K562 (cell line): ENCODE data around the gene POMT2. TPM values are rescaled to one million over a fixed set of nuclear protein-coding genes. Genes with fewer than 3 reads are reported as not detected.

Experiments used
- ATAC-seq: fragments of 200-7000 bp; cut with Tn5 transposase; 3 replicates; pipeline ENCODE4 v1.9.1; 2020; ENCODE audit warnings: moderate library complexity
- BruUV-seq: library from RNA; stranded (reverse); fragments of 400-500 nt; replicated peaks from 2 replicates; lab custom pipeline; 2021; lab: Mats Ljungman, UMichigan
- CTCF ChIA-PET: fragments of 300-600 bp; formaldehyde crosslinking; extraction: SDS; loops from one replicate; lab custom pipeline; 2021; ENCODE audit warnings: low intra/inter-chr PET ratio; lab: Yijun Ruan, JAX
- POLR2A ChIA-PET: fragments of 300-600, 350-650 bp; sonication (Branson Sonifier 250); formaldehyde crosslinking; extraction: SDS; loops from one replicate; lab custom pipeline; 2021; ENCODE audit warnings: antibody characterized with exemption, inconsistent platforms; lab: Yijun Ruan, JAX
- DNase-seq, 4 experiments: peaks; one replicate each; pipeline versions ENCODE4 v3.0.0 to v3.0.0-alpha.2; 2011 to 2018; ENCODE audit warnings: low spot score in 3 of 4, mixed read lengths in 3 of 4; ENCODE audit errors: extremely low read depth in 1 of 4
- FAIRE-seq: peaks from 2 replicates; lab custom pipeline; 2011; peaks lifted over from hg19 to GRCh38; lab: Jason Lieb, UNC
- H2AFZ ChIP-seq: 2 replicates; pipeline ENCODE4 v1.6.0; 2011; ENCODE audit warnings: low read depth, low read length, control low read depth, inconsistent platforms
- H3K27ac ChIP-seq: fragments of 200-600 bp; 3 replicates; pipeline ENCODE4 v1.8.0; 2011; ENCODE audit warnings: low read depth, mild to moderate bottlenecking, control low read depth, inconsistent platforms, low read length, moderate library complexity, mixed read lengths; ENCODE audit errors: extremely low read depth
- H3K27me3 ChIP-seq, 2 experiments: fragments of 300-600 bp in 1 of 2; 2 replicates in 1 of 2; 3 replicates in 1 of 2; pipeline versions ENCODE4 v1.6.0 to v1.8.0; 2011; ENCODE audit warnings: inconsistent platforms in 2 of 2, low read length in 2 of 2, mild to moderate bottlenecking in 1 of 2, mixed read lengths in 1 of 2, moderate library complexity in 1 of 2; ENCODE audit not compliant: control insufficient read depth in 2 of 2, insufficient read depth in 2 of 2
- H3K36me3 ChIP-seq: fragments of 300-600 bp; 3 replicates; pipeline ENCODE4 v1.8.0; 2011; ENCODE audit warnings: mild to moderate bottlenecking, low read length, inconsistent platforms; ENCODE audit not compliant: control insufficient read depth, insufficient read depth
- H3K4me1 ChIP-seq, 2 experiments: fragments of 200-600 bp in 1 of 2; replicated peaks in 1 of 2; 2 replicates in 1 of 2; 3 replicates in 1 of 2; pipeline versions ENCODE4 v1.5.1 to v1.8.0; 2011; ENCODE audit warnings: inconsistent platforms in 2 of 2, low read length in 2 of 2, mild to moderate bottlenecking in 1 of 2, mixed read lengths in 1 of 2, moderate library complexity in 1 of 2; ENCODE audit not compliant: control insufficient read depth in 2 of 2, insufficient read depth in 2 of 2
- H3K4me2 ChIP-seq: 2 replicates; pipeline ENCODE4 v1.6.1; 2011; ENCODE audit warnings: low read length, control low read depth, inconsistent platforms, mixed read lengths; ENCODE audit not compliant: insufficient read depth
- H3K4me3 ChIP-seq: fragments of 200-600 bp; sonication (generic), shearing (Covaris generic); 2 replicates; pipeline ENCODE4 v1.5.1; 2016; ENCODE audit warnings: control low read depth, inconsistent platforms
- H3K79me2 ChIP-seq: fragments of 200-600 bp; 3 replicates; pipeline ENCODE4 v1.8.0; 2011; ENCODE audit warnings: low read length, inconsistent platforms; ENCODE audit not compliant: control insufficient read depth, insufficient read depth
- H3K9ac ChIP-seq, 2 experiments: 2 replicates each; pipeline versions ENCODE4 v1.6.0 to v1.6.1; 2011; ENCODE audit warnings: low read depth in 2 of 2, low read length in 2 of 2, control low read depth in 1 of 2, inconsistent platforms in 1 of 2, mild to moderate bottlenecking in 1 of 2, mixed read lengths in 1 of 2; ENCODE audit not compliant: insufficient read depth in 1 of 2
- H3K9me1 ChIP-seq: one replicate; pipeline ENCODE4 v1.6.0; 2011; ENCODE audit warnings: inconsistent platforms, mild to moderate bottlenecking, low read length, moderate library complexity; ENCODE audit not compliant: control insufficient read depth, insufficient read depth
- H3K9me3 ChIP-seq: replicated peaks from 2 replicates; pipeline ENCODE4 v1.5.1; 2011; ENCODE audit warnings: low read depth, low read length, inconsistent platforms; ENCODE audit not compliant: control insufficient read depth, insufficient read depth
- H4K20me1 ChIP-seq: replicated peaks from 2 replicates; pipeline ENCODE4 v1.6.1; 2011; ENCODE audit warnings: low read length, inconsistent platforms, mixed read lengths; ENCODE audit not compliant: control insufficient read depth, insufficient read depth
- BCL6 ChIP-seq: fragments of 250-450 bp; sonication (Bioruptor Pico); IDR thresholded peaks from 2 replicates; pipeline ENCODE4 v1.4.0; 2020
- CBFB ChIP-seq: sonication (generic); formaldehyde crosslinking; IDR thresholded peaks from 2 replicates; pipeline ENCODE4 v1.4.0; 2020; ENCODE audit warnings: mild to moderate bottlenecking, missing genetic modification reagents
- ERF ChIP-seq: fragments of 450-650 bp; formaldehyde crosslinking; IDR thresholded peaks from 2 replicates; pipeline ENCODE4 v1.4.0; 2020; ENCODE audit warnings: mild to moderate bottlenecking, mixed read lengths
- ESRRB ChIP-seq: fragments of 250-450 bp; sonication (Bioruptor Pico); IDR thresholded peaks from 2 replicates; pipeline ENCODE4 v1.5.0; 2020; ENCODE audit warnings: mild to moderate bottlenecking, moderate library complexity, borderline replicate concordance
- FUS ChIP-seq: fragments of 200-400 bp; formaldehyde crosslinking; optimal IDR thresholded peaks from 2 replicates; pipeline ENCODE3; 2017; ENCODE audit warnings: low read depth, low read length
- HSF4 ChIP-seq: fragments of 250-450 bp; sonication (Bioruptor Pico); IDR thresholded peaks from 2 replicates; pipeline ENCODE4 v2.1.2; 2022; ENCODE audit warnings: mild to moderate bottlenecking, moderate library complexity, borderline replicate concordance
- MCM5 ChIP-seq: fragments of 450-650 bp; IDR thresholded peaks from 2 replicates; pipeline ENCODE4 v1.6.1; 2016; ENCODE audit warnings: low read depth
- MECOM ChIP-seq: fragments of 250-450 bp; sonication (Bioruptor Pico); IDR thresholded peaks from 2 replicates; pipeline ENCODE4 v1.8.0; 2022; ENCODE audit warnings: inconsistent platforms
- NCOR1 ChIP-seq: fragments of 450-650 bp; IDR thresholded peaks from 2 replicates; pipeline ENCODE4 v1.6.1; 2016; ENCODE audit warnings: mild to moderate bottlenecking, moderate library complexity
- RB1 ChIP-seq: fragments of 450-650 bp; IDR thresholded peaks from 2 replicates; pipeline ENCODE4 v1.6.1; 2017; ENCODE audit warnings: low read depth, mild to moderate bottlenecking
- RBM39 ChIP-seq: fragments of 200-400 bp; formaldehyde crosslinking; optimal IDR thresholded peaks from 2 replicates; pipeline ENCODE3; 2018; ENCODE audit warnings: low read depth, low read length
- SMC3 ChIP-seq: conservative IDR thresholded peaks from 2 replicates; pipeline ENCODE4 v1.6.1; 2011; ENCODE audit warnings: low read depth, low read length, improper control_type of control experiment; ENCODE audit not compliant: insufficient read depth
- SREBF1 ChIP-seq: fragments of 150-350 bp; IDR thresholded peaks from 2 replicates; pipeline ENCODE4 v1.6.1; 2014; ENCODE audit warnings: antibody characterized with exemption, low read depth, low read length, borderline replicate concordance
- TEAD1 ChIP-seq, 2 experiments: fragments of 450-650 bp in 1 of 2; sonication (generic) in 1 of 2; formaldehyde crosslinking; IDR thresholded peaks; 2 replicates each; pipeline versions ENCODE4 v1.4.0 to v1.8.0; 2020 to 2022; ENCODE audit warnings: mild to moderate bottlenecking in 2 of 2, missing genetic modification reagents in 1 of 2
- TFAM ChIP-seq: fragments of 250-450 bp; sonication (Bioruptor Pico); conservative IDR thresholded peaks from 2 replicates; pipeline ENCODE4 v1.5.0; 2021; ENCODE audit warnings: mild to moderate bottlenecking, moderate library complexity
- U2AF2 ChIP-seq: fragments of 200-400 bp; formaldehyde crosslinking; optimal IDR thresholded peaks from 2 replicates; pipeline ENCODE3; 2017; ENCODE audit warnings: low read depth, mild to moderate bottlenecking, low read length
- ZBTB8A ChIP-seq: fragments of 450-650 bp; IDR thresholded peaks from 2 replicates; pipeline ENCODE4 v1.6.1; 2018; ENCODE audit warnings: mild to moderate bottlenecking, moderate library complexity; ENCODE audit not compliant: partially characterized antibody
- ZFPM2 ChIP-seq: fragments of 250-450 bp; sonication (Bioruptor Pico); IDR thresholded peaks from 2 replicates; pipeline ENCODE4 v1.5.1; 2022; ENCODE audit warnings: mild to moderate bottlenecking
- ZNF274 ChIP-seq: IDR thresholded peaks from 2 replicates; pipeline ENCODE4 v1.6.1; 2011; ENCODE audit warnings: low read depth, mild to moderate bottlenecking, low read length, moderate library complexity, borderline replicate concordance
- ZNF3 ChIP-seq: fragments of 250-450 bp; sonication (Bioruptor Pico); IDR thresholded peaks from 2 replicates; pipeline ENCODE4 v1.5.0; 2021; ENCODE audit warnings: mild to moderate bottlenecking, moderate library complexity
- ZNF639 ChIP-seq, 2 experiments: fragments of 200-800 bp in 1 of 2; sonication (Bioruptor generic) in 1 of 2; sonication (generic) in 1 of 2; formaldehyde crosslinking in 1 of 2; IDR thresholded peaks in 1 of 2; conservative IDR thresholded peaks in 1 of 2; 2 replicates each; pipeline versions ENCODE4 v1.5.0 to v1.6.1; 2016 to 2020; ENCODE audit warnings: missing compliant biosample characterization in 1 of 2, missing genetic modification characterization in 1 of 2, missing genetic modification reagents in 1 of 2
- ZNF75A ChIP-seq: fragments of 450-650 bp; formaldehyde crosslinking; IDR thresholded peaks from 2 replicates; pipeline ENCODE4 v1.4.0; 2020; ENCODE audit warnings: mild to moderate bottlenecking
- ZSCAN32 ChIP-seq: fragments of 450-650 bp; formaldehyde crosslinking; IDR thresholded peaks from 2 replicates; pipeline ENCODE4 v1.4.0; 2020; ENCODE audit warnings: mild to moderate bottlenecking, moderate library complexity
- WGBS: fragments of 100-300 bp; shearing (Covaris generic); methylation state at CpG from one replicate; pipeline ENCODE4 v1.1.6; 2016; ENCODE audit warnings: low coverage, mixed read lengths; ENCODE audit not compliant: insufficient coverage; ENCODE audit errors: missing lambda C conversion rate; 5-methylcytosine and 5-hydroxymethylcytosine counted together
- in situ Hi-C: fragments of 300-500 bp; cut with MboI; formaldehyde crosslinking; loops from 4 replicates; pipeline ENCODE4 v1.15.0; 2018; ENCODE audit warnings: inconsistent platforms, mixed read lengths
- intact Hi-C: fragments of 100-400 bp; cut with micrococcal nuclease; formaldehyde crosslinking; loops from 2 replicates; pipeline ENCODE4 v1.14.2; 2022
- polyA plus RNA-seq, 8 experiments: library from polyadenylated mRNA; depleted of rRNA in 4 of 8; stranded (reverse) in 5 of 8; unstranded in 3 of 8; fragments of >200 nt; fragmentation: Nextera tagmentation in 2 of 8; fragmentation: Illumina TruSeq in 1 of 8; extraction: Ambion mirVana in 2 of 8; extraction: Trizol in 1 of 8; gene quantifications; 2 replicates each; pipeline versions ENCODE4 v1.2.1 to v1.2.3, GENCODE V29; 2011 to 2014; ENCODE audit warnings: inconsistent platforms in 1 of 8, missing spikeins in 1 of 8
- total RNA-seq, 7 experiments: library from RNA; depleted of rRNA in 6 of 7; stranded (reverse); fragments of >200 nt in 6 of 7; fragmentation: Illumina TruSeq in 2 of 7; extraction: Trizol in 2 of 7; gene quantifications; 2 replicates each; pipeline versions ENCODE4 v1.2.1 to v1.2.3, GENCODE V29; 2011 to 2021; ENCODE audit warnings: low replicate concordance in 1 of 7

The POMT2 gene
- total and polyA plus RNA-seq, 9 of the 15 experiments (the other 6 are each of a cell fraction or from before 2014, with no cell fraction given) = 0.39 to 16.6 (median 7.8) TPM

DNA sequence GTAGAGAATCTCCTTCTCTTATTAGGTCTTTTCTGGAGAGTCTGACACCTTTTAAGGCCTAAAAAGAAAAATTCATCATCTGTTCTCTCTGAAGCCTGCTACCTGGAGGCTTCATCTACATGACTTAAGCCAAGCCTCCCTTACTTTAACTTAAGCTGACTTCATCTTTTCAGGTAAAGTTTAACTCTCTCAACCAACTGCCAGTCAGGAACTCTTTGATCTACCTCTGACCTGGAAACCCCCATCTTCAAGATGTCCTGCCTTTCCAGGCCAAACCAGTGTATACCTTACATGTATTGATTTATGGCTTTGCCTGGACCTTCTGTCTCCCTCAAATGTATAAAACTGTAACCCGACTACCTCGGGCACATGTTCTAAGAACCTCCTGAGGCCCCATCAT, 17.6 kb upstream of the POMT2 start (continued):
- TF ChIP-seq ZNF274 (no peak), RB1 (no peak), MCM5 (no peak), SREBF1 (no peak), CBFB (no peak), ZBTB8A (no peak), SMC3 (no peak), RBM39 (no peak), TFAM (CRISPR knock-in tag) (no peak), ERF (CRISPR knock-in tag) (no peak), HSF4 (CRISPR knock-in tag) (no peak), FUS (no peak)

DNA sequence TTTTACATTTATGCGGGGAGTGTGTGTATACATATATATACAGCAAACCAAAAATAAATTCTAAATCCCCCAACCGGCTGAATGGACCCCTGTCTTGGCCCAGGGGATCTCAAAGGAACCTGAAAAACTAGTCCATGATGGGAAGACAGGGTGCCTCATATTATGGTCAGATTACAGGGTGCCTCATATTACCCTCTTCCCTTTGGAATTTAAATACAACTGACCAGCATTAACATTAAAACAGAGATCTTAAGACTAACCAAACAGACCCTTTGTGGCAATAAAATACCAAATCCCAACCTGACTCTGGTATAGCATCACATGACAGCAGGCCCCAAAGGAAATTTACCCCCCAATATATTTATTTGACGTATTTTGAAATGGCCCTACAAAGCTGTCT, 17.2 kb upstream of the POMT2 start:
- POLR2A ChIA-PET = no interaction called here
- H3K79me2 ChIP-seq = no peaks in the 10 kb centered on the region
- H3K27me3 ChIP-seq = no peaks in the 10 kb centered on the region
- FAIRE-seq = no peak
- WGBS = 68% methylated on average over 3 of the region's 3 CpGs
- H3K9ac ChIP-seq = no peak overlapping the region
- intact Hi-C loops (no loop called here), in situ Hi-C loops (no loop called here)
- H3K36me3 ChIP-seq = peaks cover 24% of the 10 kb centered on the region; the same call in 2 of the 3 replicates
- H2AFZ ChIP-seq = no peak overlapping the region
- H3K4me1 ChIP-seq = peaks cover 0 to 5% of the 10 kb centered on the region in 2 experiments; a peak in 2 of 5 replicates
- no peak overlapping the region for H3K4me3 ChIP-seq
- H3K27ac ChIP-seq = no peak overlapping the region
- no peaks in the 10 kb centered on the region for H4K20me1 ChIP-seq
- no peaks in the 10 kb centered on the region for H3K9me1 ChIP-seq
- no peaks in the 10 kb centered on the region for H3K9me3 ChIP-seq
- DNase-seq = no peak
- no TSS peak for BruUV-seq
- no peak for ATAC-seq
- CTCF ChIA-PET = no interaction called here
- no peak overlapping the region for H3K4me2 ChIP-seq
- TF ChIP-seq BCL6 (CRISPR knock-in tag) = no peak
- no peak for TF ChIP-seq ZFPM2 (CRISPR knock-in tag)
- TF ChIP-seq NCOR1 = no peak
- TF ChIP-seq MECOM (CRISPR knock-in tag) = no peak
- TF ChIP-seq ZNF75A (CRISPR knock-in tag) = no peak
- no peak for TF ChIP-seq TEAD1 (CRISPR knock-in tag; IDR thresholded peaks at IDR 0.05)
- TF ChIP-seq ESRRB (CRISPR knock-in tag) = no peak
- no peak for TF ChIP-seq ZNF3
- no peak for TF ChIP-seq U2AF2
- no peak for TF ChIP-seq ZNF639 (CRISPR knock-in tag; conservative IDR thresholded peaks at IDR 0.05 in 1 of 2, IDR thresholded peaks at IDR 0.05 in 1 of 2)
- no peak for TF ChIP-seq ZSCAN32
